Spleen (tissue), 11 donors: Measurements from ENCODE around the gene FOXF1. TPM values are rescaled to one million over a fixed set of nuclear protein-coding genes. Genes with fewer than 3 reads are reported as not detected.

Experiments used
- DNase-seq: peaks from one replicate; pipeline ENCODE4 v3.0.0-alpha.2; 2020
- H3K27ac ChIP-seq, 8 donors: fragments of 200-600 bp; sonication (generic) in 7 of 8; 1 replicate in 4 of 8; 2 replicates in 4 of 8; pipeline versions ENCODE4 v1.5.0 to v1.8.0; 2016 to 2021; ENCODE audit warnings: inconsistent platforms in 4 of 8, mild to moderate bottlenecking in 4 of 8, moderate library complexity in 1 of 8
- H3K27me3 ChIP-seq, 7 donors: fragments of 200-600 bp; sonication (generic) in 6 of 7; replicated peaks in 1 of 7; 1 replicate in 4 of 7; 2 replicates in 3 of 7; pipeline versions ENCODE4 v1.5.0 to v1.8.0; 2016 to 2021; ENCODE audit warnings: inconsistent platforms in 3 of 7, mild to moderate bottlenecking in 1 of 7
- H3K36me3 ChIP-seq, 6 donors: fragments of 200-600 bp; sonication (generic) in 5 of 6; 1 replicate in 4 of 6; 2 replicates in 2 of 6; pipeline versions ENCODE4 v1.5.0 to v1.8.0; 2016 to 2021; ENCODE audit warnings: inconsistent platforms in 2 of 6
- H3K4me1 ChIP-seq, 6 donors: fragments of 200-600 bp; sonication (generic) in 5 of 6; 1 replicate in 3 of 6; 2 replicates in 3 of 6; pipeline versions ENCODE4 v1.5.0 to v1.8.0; 2016 to 2021; ENCODE audit warnings: inconsistent platforms in 3 of 6
- H3K4me3 ChIP-seq, 8 donors: fragments of 200-600 bp; sonication (generic) in 7 of 8; 1 replicate in 4 of 8; 2 replicates in 4 of 8; pipeline versions ENCODE4 v1.5.0 to v1.8.0; 2016 to 2021; ENCODE audit warnings: inconsistent platforms in 4 of 8, mild to moderate bottlenecking in 4 of 8, moderate library complexity in 2 of 8
- H3K9me3 ChIP-seq, 8 donors: fragments of 200-600 bp; sonication (generic) in 7 of 8; 1 replicate in 4 of 8; 2 replicates in 4 of 8; pipeline versions ENCODE4 v1.5.0 to v1.8.0; 2016 to 2021; ENCODE audit warnings: inconsistent platforms in 4 of 8
- POLR2A ChIP-seq, 3 donors: fragments of 450-650 bp; IDR thresholded peaks; one replicate each; pipeline ENCODE4 v1.5.1; 2017; ENCODE audit warnings: antibody characterized with exemption in 3 of 3, mild to moderate bottlenecking in 1 of 3
- POLR2AphosphoS5 ChIP-seq, 3 donors: sonication (generic); formaldehyde crosslinking; IDR thresholded peaks; one replicate each; pipeline ENCODE4 v1.5.1; 2017; ENCODE audit warnings: antibody characterized with exemption in 3 of 3
- WGBS, 5 donors: extraction: QIAGEN DNeasy Blood & Tissue Kit in 3 of 5; methylation state at CpG; one replicate each; pipeline versions ENCODE4 v1.1.5 to v1.1.7; 2013 to 2018; 5-methylcytosine and 5-hydroxymethylcytosine counted together
- intact Hi-C: fragments of 100-400 bp; cut with DNase I; formaldehyde crosslinking; loops from one replicate; pipeline ENCODE4 v1.15.0; 2023; ENCODE audit warnings: low total_unique reads
- polyA plus RNA-seq, 3 donors: library from polyadenylated mRNA; stranded (reverse); fragments of 200-250 nt; gene quantifications; one replicate each; pipeline ENCODE4 v1.2.1, GENCODE V29; 2013
- total RNA-seq, 7 donors: library from RNA; depleted of rRNA in 3 of 7; stranded (reverse); fragments of >200 nt in 3 of 7; fragmentation: NEBNext Ultra II Directional in 4 of 7; extraction: Animal tissue kit (Norgen Biotek cat#: 25700) in 4 of 7; gene quantifications; one replicate each; pipeline versions ENCODE4 v1.1.0 to v1.2.1, GENCODE V29; 2016 to 2021
- TF ChIP-seq, protein P1 (sequence below), 11 experiments: fragments of 200-600 bp in 7 of 11; fragments of 450-650 bp in 4 of 11; sonication (generic) in 4 of 11; IDR thresholded peaks in 8 of 11; conservative IDR thresholded peaks in 3 of 11; 1 replicate in 7 of 11; 2 replicates in 4 of 11; pipeline versions ENCODE4 v1.4.0 to v1.8.0; 2016 to 2021; ENCODE audit warnings: antibody characterized with exemption in 11 of 11, inconsistent platforms in 4 of 11, mild to moderate bottlenecking in 1 of 11
- donor health status: healthy with polysubstance abuse.
- donor health status: DM: no; HTN: no; CAD: no; lungs with moderate emphysema.
- donor health status: DM: no; HTN: no; CAD: no.
- donor health status: Bipolar disorder and iron deficiency.
- donor health status: healthy.
- donor health status: DM: no; HTN: no; CAD: no.
- donor health status: DM: yes; HTN: yes; CAD: no.

Gene FOXF1
- total and polyA plus RNA-seq, 10 donors: 0.33 to 2.2 (median 0.68) TPM

DNA sequence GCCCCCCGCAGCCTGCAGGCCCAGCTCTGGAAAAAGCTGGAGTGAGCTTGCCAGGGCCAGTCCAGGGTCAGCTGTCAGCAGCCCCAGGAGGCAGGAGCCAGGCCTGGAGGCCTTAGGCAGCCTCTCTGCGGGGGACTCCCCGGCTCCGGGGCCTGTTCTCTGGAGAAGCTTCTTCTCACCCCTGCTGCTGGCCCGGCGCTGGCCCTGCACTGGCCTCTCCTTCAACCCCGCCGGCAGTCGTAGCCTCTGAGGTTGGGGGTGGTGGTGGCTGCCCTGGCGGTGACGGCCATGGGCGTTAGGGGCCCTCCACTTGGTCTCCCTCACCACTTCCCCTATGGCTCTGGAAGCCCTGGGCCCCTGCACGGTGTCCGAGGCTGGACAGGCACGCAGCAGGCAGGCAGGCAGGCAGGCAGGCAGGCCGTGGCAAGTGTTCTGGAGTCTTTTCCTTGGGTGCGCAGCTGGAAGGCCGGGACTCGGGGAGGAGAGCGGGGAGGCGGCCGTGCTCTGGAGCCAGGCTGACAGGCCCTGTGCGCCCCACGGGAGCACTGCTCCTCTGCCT is 2.1 kb downstream of the FOXF1 start:
- no peak overlapping the region for H3K4me3 ChIP-seq
- H3K9me3 ChIP-seq: no peaks in the 10 kb centered on the region
- no peaks in the 10 kb centered on the region for H3K36me3 ChIP-seq
- H3K27me3 ChIP-seq: peaks cover 10 to 100% (median 93%) of the 10 kb centered on the region in 7 donors
- no peak for DNase-seq
- WGBS, 5 donors: 24 to 40% (median 35%) methylated on average over 6 to 24 of the region's 24 CpGs
- TF ChIP-seq POLR2AphosphoS5 (IDR thresholded peaks at IDR 0.05): no peak
- TF ChIP-seq, protein P1, sequence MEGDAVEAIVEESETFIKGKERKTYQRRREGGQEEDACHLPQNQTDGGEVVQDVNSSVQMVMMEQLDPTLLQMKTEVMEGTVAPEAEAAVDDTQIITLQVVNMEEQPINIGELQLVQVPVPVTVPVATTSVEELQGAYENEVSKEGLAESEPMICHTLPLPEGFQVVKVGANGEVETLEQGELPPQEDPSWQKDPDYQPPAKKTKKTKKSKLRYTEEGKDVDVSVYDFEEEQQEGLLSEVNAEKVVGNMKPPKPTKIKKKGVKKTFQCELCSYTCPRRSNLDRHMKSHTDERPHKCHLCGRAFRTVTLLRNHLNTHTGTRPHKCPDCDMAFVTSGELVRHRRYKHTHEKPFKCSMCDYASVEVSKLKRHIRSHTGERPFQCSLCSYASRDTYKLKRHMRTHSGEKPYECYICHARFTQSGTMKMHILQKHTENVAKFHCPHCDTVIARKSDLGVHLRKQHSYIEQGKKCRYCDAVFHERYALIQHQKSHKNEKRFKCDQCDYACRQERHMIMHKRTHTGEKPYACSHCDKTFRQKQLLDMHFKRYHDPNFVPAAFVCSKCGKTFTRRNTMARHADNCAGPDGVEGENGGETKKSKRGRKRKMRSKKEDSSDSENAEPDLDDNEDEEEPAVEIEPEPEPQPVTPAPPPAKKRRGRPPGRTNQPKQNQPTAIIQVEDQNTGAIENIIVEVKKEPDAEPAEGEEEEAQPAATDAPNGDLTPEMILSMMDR (IDR thresholded peaks at IDR 0.05 in 8 of 11, conservative IDR thresholded peaks at IDR 0.05 in 3 of 11): no peak
- no peak for TF ChIP-seq POLR2A (IDR thresholded peaks at IDR 0.05)
- peaks cover 17 to 65% (median 43%) of the 10 kb centered on the region in 6 donors for H3K4me1 ChIP-seq
- intact Hi-C loops: no loop called here
- H3K27ac ChIP-seq: no peak overlapping the region

DNA sequence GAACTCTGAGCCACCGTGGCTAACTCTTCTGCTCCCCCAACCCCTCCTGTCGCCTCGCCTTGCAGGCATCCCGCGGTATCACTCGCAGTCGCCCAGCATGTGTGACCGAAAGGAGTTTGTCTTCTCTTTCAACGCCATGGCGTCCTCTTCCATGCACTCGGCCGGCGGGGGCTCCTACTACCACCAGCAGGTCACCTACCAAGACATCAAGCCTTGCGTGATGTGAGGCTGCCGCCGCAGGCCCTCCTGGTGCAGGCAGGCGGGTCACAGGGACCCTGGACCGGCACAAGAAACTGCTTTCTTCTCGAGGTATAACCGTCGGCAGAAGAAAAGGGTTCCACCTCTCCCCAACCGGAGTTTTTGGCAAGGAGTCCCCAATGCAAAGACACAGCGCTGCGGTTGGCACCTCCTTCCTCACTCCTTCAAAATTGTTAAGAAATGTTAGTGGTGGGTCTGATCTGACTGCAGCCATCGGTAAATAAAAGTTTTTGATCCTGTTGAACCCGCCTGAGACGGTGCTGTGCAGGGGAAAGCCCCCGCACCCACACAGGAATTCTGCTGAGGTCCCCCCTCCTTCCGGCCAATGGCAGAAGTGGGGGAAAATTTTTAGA is 2.6 kb downstream of the FOXF1 start:
- intact Hi-C loops: no loop called here
- TF ChIP-seq POLR2A (IDR thresholded peaks at IDR 0.05): no peak
- TF ChIP-seq POLR2AphosphoS5 (IDR thresholded peaks at IDR 0.05): no peak
- no peak for DNase-seq
- no peak overlapping the region for H3K27ac ChIP-seq
- peaks cover 4 to 100% (median 93%) of the 10 kb centered on the region in 7 donors for H3K27me3 ChIP-seq
- H3K9me3 ChIP-seq: no peaks in the 10 kb centered on the region
- no peak overlapping the region for H3K4me3 ChIP-seq
- WGBS, 5 donors: 29 to 47% (median 36%) methylated on average over 28 to 29 of the region's 29 CpGs
- no peaks in the 10 kb centered on the region for H3K36me3 ChIP-seq
- H3K4me1 ChIP-seq: peaks cover 16 to 60% (median 41%) of the 10 kb centered on the region in 6 donors

DNA sequence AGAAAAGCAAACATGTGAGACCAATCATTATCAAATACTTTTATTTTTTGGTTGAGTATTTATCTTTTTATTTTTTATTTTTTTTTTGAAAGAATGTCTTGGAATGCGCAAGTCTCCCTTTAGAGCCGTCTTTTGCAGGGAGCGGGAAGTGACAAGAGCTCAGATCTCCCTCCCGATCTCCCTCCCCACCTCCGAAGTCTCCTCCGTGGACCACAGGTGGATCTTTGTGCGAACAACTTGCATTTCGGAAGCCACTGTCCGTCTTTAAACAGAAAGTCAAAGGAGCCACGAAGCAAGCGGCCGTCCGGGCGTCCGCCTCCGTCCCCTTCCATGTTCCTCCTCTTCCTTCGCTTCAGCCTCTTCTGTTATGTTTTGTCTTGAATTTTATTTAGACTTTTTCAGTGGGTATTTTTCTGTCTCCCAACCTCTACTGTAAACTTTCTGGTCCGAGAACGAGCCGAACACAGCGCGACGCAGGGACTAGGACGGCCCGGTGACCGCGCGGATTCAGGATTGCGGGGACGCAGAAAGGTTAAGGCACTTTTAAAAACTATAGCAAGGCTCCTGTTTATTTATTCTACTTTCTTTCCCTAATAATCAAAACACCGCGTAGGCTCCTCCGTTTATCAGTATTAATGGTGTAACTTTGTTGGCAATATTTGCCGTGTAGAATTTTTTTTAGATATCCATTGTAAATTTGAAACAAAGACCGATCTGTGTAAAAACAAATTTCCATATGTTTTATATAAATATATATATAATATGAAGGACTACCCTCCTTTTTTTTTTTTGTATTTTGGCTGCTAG is 3.3 kb downstream of the FOXF1 start:
- peaks cover 9 to 52% (median 34%) of the 10 kb centered on the region in 6 donors for H3K4me1 ChIP-seq
- no peak overlapping the region for H3K27ac ChIP-seq
- H3K27me3 ChIP-seq: peaks cover under 1 to 100% (median 91%) of the 10 kb centered on the region in 7 donors
- intact Hi-C loops: no loop called here
- H3K4me3 ChIP-seq: no peak overlapping the region
- 26 to 40% (median 33%) methylated on average over 35 of the region's 35 CpGs for WGBS, 5 donors
- H3K36me3 ChIP-seq: no peaks in the 10 kb centered on the region
- DNase-seq: no peak
- no peaks in the 10 kb centered on the region for H3K9me3 ChIP-seq
- TF ChIP-seq, protein P1 (IDR thresholded peaks at IDR 0.05 in 8 of 11, conservative IDR thresholded peaks at IDR 0.05 in 3 of 11): no peak
- TF ChIP-seq POLR2A (IDR thresholded peaks at IDR 0.05) (no peak), POLR2AphosphoS5 (IDR thresholded peaks at IDR 0.05) (no peak)

- 28 to 38% (median 34%) methylated on average over 18 of the region's 18 CpGs for WGBS, 5 donors
- no peak overlapping the region for H3K27ac ChIP-seq
These were observed 4.4 kb downstream of the FOXF1 start for GRCh38 chr16:86514481-86515376.

More at GRCh38 chr16:86514481-86515376, 4.4 kb downstream of the FOXF1 start:
- DNase-seq: no peak
- no peaks in the 10 kb centered on the region for H3K9me3 ChIP-seq
- no peak overlapping the region for H3K4me3 ChIP-seq
- H3K4me1 ChIP-seq: peaks cover 4 to 47% (median 28%) of the 10 kb centered on the region in 6 donors
- H3K36me3 ChIP-seq: no peaks in the 10 kb centered on the region
- no peak for TF ChIP-seq POLR2A (IDR thresholded peaks at IDR 0.05)
- no peak for TF ChIP-seq POLR2AphosphoS5 (IDR thresholded peaks at IDR 0.05)
- TF ChIP-seq, protein P1 (IDR thresholded peaks at IDR 0.05 in 8 of 11, conservative IDR thresholded peaks at IDR 0.05 in 3 of 11): no peak
- intact Hi-C loops: loop anchor here (5.0 kb wide), 2 partner anchors 172 to 697 kb away; no protein-coding TSS in a partner anchor
- peaks cover 0 to 100% (median 85%) of the 10 kb centered on the region in 7 donors for H3K27me3 ChIP-seq
